Parathyroid adenoma (tissue), 2 donors: Measurements from ENCODE around the gene TRUB1.

ENCODE experiments used
- H2AFZ ChIP-seq: fragments of 300-600 bp; sonication (generic); one replicate; pipeline ENCODE4 v1.7.0; 2017; ENCODE audit warnings: antibody characterized with exemption, mild to moderate bottlenecking
- H3K27ac ChIP-seq: fragments of 300-600 bp; sonication (generic); one replicate; pipeline ENCODE4 v1.7.0; 2017
- H3K27me3 ChIP-seq: fragments of 300-600 bp; sonication (generic); one replicate; pipeline ENCODE4 v1.7.0; 2017; ENCODE audit warnings: low read length; ENCODE audit not compliant: control insufficient read depth, insufficient read depth
- H3K36me3 ChIP-seq: fragments of 300-600 bp; sonication (generic); one replicate; pipeline ENCODE4 v1.7.0; 2017; ENCODE audit warnings: low read length; ENCODE audit not compliant: control insufficient read depth, insufficient read depth
- H3K4me1 ChIP-seq: fragments of 300-600 bp; sonication (generic); one replicate; pipeline ENCODE4 v1.7.0; 2017; ENCODE audit warnings: control low read depth
- H3K4me2 ChIP-seq: fragments of 300-600 bp; sonication (generic); one replicate; pipeline ENCODE4 v1.7.0; 2017; ENCODE audit warnings: low read length
- H3K4me3 ChIP-seq: fragments of 300-600 bp; sonication (generic); one replicate; pipeline ENCODE4 v1.7.0; 2017; ENCODE audit warnings: low read depth, low read length
- H3K79me2 ChIP-seq: fragments of 300-600 bp; sonication (generic); one replicate; pipeline ENCODE4 v1.7.0; 2017; ENCODE audit warnings: control low read depth
- H3K9ac ChIP-seq: fragments of 300-600 bp; sonication (generic); one replicate; pipeline ENCODE4 v1.7.0; 2017; ENCODE audit warnings: mild to moderate bottlenecking
- H3K9me3 ChIP-seq: fragments of 300-600 bp; sonication (generic); one replicate; pipeline ENCODE4 v1.7.0; 2017; ENCODE audit warnings: low read length; ENCODE audit not compliant: control insufficient read depth
- CTCF ChIP-seq: fragments of 300-600 bp; sonication (generic); IDR thresholded peaks from one replicate; pipeline ENCODE4 v1.7.0; 2017; ENCODE audit warnings: antibody characterized with exemption, mild to moderate bottlenecking
- donor health status: primary hyperparathyroidism.

Gene TRUB1

GRCh38 chr10:114955984-114956383 is 18.0 kb downstream of the TRUB1 start:
- no peak overlapping the region for H3K9ac ChIP-seq
- H3K27ac ChIP-seq, result no peak overlapping the region
- TF ChIP-seq CTCF, result no peak
- no peak overlapping the region for H2AFZ ChIP-seq
- H3K9me3 ChIP-seq, result no peaks in the 10 kb centered on the region
- H3K4me2 ChIP-seq, result no peak overlapping the region
- no peaks in the 10 kb centered on the region for H3K36me3 ChIP-seq
- no peaks in the 10 kb centered on the region for H3K27me3 ChIP-seq
- H3K4me3 ChIP-seq, result no peak overlapping the region
- no peaks in the 10 kb centered on the region for H3K79me2 ChIP-seq
- H3K4me1 ChIP-seq, result peaks cover 7% of the 10 kb centered on the region

GRCh38 chr10:114956466-114956865 is 18.5 kb downstream of the TRUB1 start:
- Histone ChIP-seq H2AFZ (no peak overlapping the region), H3K4me2 (no peak overlapping the region), H3K9ac (no peak overlapping the region), H3K4me1 (peaks cover 7% of the 10 kb centered on the region), H3K4me3 (no peak overlapping the region), H3K27ac (no peak overlapping the region), H3K27me3 (no peaks in the 10 kb centered on the region), H3K36me3 (no peaks in the 10 kb centered on the region), H3K9me3 (no peaks in the 10 kb centered on the region), H3K79me2 (no peaks in the 10 kb centered on the region)
- no peak for TF ChIP-seq CTCF

- no peak overlapping the region for H3K4me2 ChIP-seq
- peaks cover 7% of the 10 kb centered on the region for H3K4me1 ChIP-seq
- no peak overlapping the region for H2AFZ ChIP-seq
- no peaks in the 10 kb centered on the region for H3K36me3 ChIP-seq
- H3K27ac ChIP-seq, result no peak overlapping the region
- no peaks in the 10 kb centered on the region for H3K9me3 ChIP-seq
- H3K4me3 ChIP-seq, result no peak overlapping the region
- TF ChIP-seq CTCF, result no peak
- no peak overlapping the region for H3K9ac ChIP-seq
- H3K27me3 ChIP-seq, result no peaks in the 10 kb centered on the region
- no peaks in the 10 kb centered on the region for H3K79me2 ChIP-seq
These were observed 19.1 kb downstream of the TRUB1 start for GRCh38 chr10:114957122-114957521.

GRCh38 chr10:114957673-114958072 is 19.7 kb downstream of the TRUB1 start:
- Histone ChIP-seq H3K4me2 (no peak overlapping the region), H3K79me2 (peaks cover 4% of the 10 kb centered on the region), H3K4me1 (peaks cover 7% of the 10 kb centered on the region), H3K4me3 (no peak overlapping the region), H3K27me3 (no peaks in the 10 kb centered on the region), H3K27ac (no peak overlapping the region), H3K9me3 (no peaks in the 10 kb centered on the region), H3K9ac (no peak overlapping the region), H3K36me3 (no peaks in the 10 kb centered on the region), H2AFZ (no peak overlapping the region)
- no peak for TF ChIP-seq CTCF

- H3K9ac ChIP-seq, result no peak overlapping the region
- no peak overlapping the region for H3K4me2 ChIP-seq
- no peak overlapping the region for H3K27ac ChIP-seq
- TF ChIP-seq CTCF, result no peak
- H3K36me3 ChIP-seq, result no peaks in the 10 kb centered on the region
- H3K4me1 ChIP-seq, result no peaks in the 10 kb centered on the region
- peaks cover 10% of the 10 kb centered on the region for H3K79me2 ChIP-seq
- no peaks in the 10 kb centered on the region for H3K27me3 ChIP-seq
- no peaks in the 10 kb centered on the region for H3K9me3 ChIP-seq
- no peak overlapping the region for H3K4me3 ChIP-seq
- H2AFZ ChIP-seq, result no peak overlapping the region
These were observed 24.4 kb downstream of the TRUB1 start for GRCh38 chr10:114962441-114962840.
